Neural crest cell (in vitro differentiated cells): ENCODE data around the gene OLFML2B. TPM values are rescaled to one million over a fixed set of nuclear protein-coding genes. Genes with fewer than 3 reads are reported as not detected.

Experiments used
- DNase-seq: peaks from one replicate; pipeline ENCODE4 v3.0.0; 2021; ENCODE audit warnings: low read depth, mixed read lengths, low spot score
- H3K27ac Mint-ChIP-seq: one replicate; pipeline ENCODE4 v1.8.0; 2021; ENCODE audit warnings: mild to moderate bottlenecking, mixed read lengths; ENCODE audit not compliant: unreplicated experiment
- H3K27me3 Mint-ChIP-seq: 2 replicates; pipeline ENCODE4 v1.8.0; 2021; ENCODE audit warnings: low read depth, mild to moderate bottlenecking, mixed read lengths
- H3K36me3 Mint-ChIP-seq: 2 replicates; pipeline ENCODE4 v1.8.0; 2021; ENCODE audit warnings: low read depth, mild to moderate bottlenecking, mixed read lengths
- H3K4me1 Mint-ChIP-seq: 2 replicates; pipeline ENCODE4 v1.8.0; 2021; ENCODE audit warnings: mixed read lengths
- H3K4me3 Mint-ChIP-seq: one replicate; pipeline ENCODE4 v1.8.0; 2021; ENCODE audit warnings: mild to moderate bottlenecking, mixed read lengths
- H3K9me3 Mint-ChIP-seq: 2 replicates; pipeline ENCODE4 v1.8.0; 2021; ENCODE audit warnings: mixed read lengths
- total RNA-seq: library from RNA; stranded (reverse); gene quantifications from 2 replicates; pipeline ENCODE4 v1.2.1, GENCODE V29; 2021
- TF ChIP-seq, protein P1 (sequence below): fragments of 200-600 bp; sonication (generic); conservative IDR thresholded peaks from 2 replicates; pipeline ENCODE4 v1.5.0; 2021; ENCODE audit warnings: antibody characterized with exemption, mild to moderate bottlenecking

Gene OLFML2B
- total RNA-seq, 1 donor from 2014 or later = 5.8 TPM

DNA sequence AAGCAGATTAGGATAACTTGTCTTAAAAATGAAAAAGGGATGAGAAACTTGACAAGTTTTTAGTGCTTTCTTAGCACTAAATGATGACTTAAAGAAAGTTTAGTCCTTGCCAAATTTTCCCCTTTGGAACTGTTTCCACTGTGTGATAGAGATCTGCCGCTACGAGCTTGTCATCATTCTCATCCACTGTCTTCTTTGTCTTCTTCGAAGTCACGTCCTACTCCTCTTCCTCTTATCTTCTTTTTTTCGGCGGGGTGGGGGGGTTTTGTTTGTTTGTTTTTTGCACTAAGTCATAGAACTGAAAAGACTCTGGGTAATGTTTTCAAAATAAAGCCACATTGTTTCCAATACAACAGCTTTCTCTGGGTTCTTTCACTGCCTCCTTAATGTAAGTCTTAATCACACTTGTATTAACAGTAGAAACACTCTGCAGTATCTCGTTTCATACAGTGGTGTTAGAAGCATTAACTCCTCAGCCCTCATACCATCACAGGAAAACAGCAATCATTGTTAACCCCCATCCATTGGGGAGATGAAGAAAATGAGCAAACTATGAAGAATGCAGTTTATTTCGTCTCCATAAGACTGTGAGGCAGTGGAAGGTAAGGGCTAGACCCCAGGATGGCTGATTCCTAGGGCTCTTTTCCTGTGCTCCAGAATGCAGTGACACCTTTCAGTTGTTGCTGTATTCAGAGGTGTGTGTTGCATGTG, 81.8 kb downstream of the OLFML2B start:
- H3K4me1 Mint-ChIP-seq = no peaks in the 10 kb centered on the region
- no peaks in the 10 kb centered on the region for H3K9me3 Mint-ChIP-seq
- H3K27me3 Mint-ChIP-seq = no peaks in the 10 kb centered on the region
- TF ChIP-seq, protein P1, sequence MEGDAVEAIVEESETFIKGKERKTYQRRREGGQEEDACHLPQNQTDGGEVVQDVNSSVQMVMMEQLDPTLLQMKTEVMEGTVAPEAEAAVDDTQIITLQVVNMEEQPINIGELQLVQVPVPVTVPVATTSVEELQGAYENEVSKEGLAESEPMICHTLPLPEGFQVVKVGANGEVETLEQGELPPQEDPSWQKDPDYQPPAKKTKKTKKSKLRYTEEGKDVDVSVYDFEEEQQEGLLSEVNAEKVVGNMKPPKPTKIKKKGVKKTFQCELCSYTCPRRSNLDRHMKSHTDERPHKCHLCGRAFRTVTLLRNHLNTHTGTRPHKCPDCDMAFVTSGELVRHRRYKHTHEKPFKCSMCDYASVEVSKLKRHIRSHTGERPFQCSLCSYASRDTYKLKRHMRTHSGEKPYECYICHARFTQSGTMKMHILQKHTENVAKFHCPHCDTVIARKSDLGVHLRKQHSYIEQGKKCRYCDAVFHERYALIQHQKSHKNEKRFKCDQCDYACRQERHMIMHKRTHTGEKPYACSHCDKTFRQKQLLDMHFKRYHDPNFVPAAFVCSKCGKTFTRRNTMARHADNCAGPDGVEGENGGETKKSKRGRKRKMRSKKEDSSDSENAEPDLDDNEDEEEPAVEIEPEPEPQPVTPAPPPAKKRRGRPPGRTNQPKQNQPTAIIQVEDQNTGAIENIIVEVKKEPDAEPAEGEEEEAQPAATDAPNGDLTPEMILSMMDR = no peak
- H3K36me3 Mint-ChIP-seq = peaks cover under 1% of the 10 kb centered on the region
- no peak overlapping the region for H3K4me3 Mint-ChIP-seq
- no peak for DNase-seq
- no peak overlapping the region for H3K27ac Mint-ChIP-seq

DNA sequence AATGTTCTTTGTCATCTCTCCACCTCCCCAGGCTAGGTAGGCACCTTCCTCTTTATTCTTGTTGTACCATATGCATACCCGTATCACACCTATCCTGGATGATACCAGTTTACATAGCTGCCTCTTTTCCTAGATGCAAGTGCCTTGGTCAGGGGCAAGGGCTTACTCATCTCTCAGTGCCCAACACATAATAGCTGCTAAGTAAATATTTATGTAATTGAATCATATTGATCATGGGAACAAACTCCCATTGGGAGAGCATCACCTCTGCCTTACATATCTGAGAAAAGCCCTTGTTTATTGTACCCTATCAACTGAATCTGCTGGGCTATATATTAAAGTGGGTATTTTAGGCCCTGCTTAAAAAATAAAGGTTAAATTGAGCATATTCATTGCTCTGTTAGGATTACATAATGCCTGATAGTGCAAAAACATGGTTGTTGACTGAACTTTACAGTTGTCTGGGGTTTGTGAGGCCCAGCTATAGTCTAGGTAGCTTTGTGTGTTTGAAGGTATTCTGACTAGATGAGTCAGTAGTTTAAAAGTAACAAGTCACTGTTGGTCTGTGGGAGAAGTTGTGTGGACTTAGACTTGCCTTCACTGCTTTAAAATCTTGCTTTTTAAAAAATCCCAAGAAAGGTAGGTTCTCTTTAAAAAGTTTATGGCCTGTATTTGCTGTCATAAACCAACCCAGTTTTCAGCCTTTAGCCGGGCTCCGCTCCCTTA, 82.6 kb downstream of the OLFML2B start:
- no peaks in the 10 kb centered on the region for H3K9me3 Mint-ChIP-seq
- DNase-seq = no peak
- H3K27ac Mint-ChIP-seq = no peak overlapping the region
- H3K4me1 Mint-ChIP-seq = no peaks in the 10 kb centered on the region
- peaks cover 3% of the 10 kb centered on the region for H3K36me3 Mint-ChIP-seq
- H3K27me3 Mint-ChIP-seq = no peaks in the 10 kb centered on the region
- H3K4me3 Mint-ChIP-seq = no peak overlapping the region
- TF ChIP-seq, protein P1 = no peak

DNA sequence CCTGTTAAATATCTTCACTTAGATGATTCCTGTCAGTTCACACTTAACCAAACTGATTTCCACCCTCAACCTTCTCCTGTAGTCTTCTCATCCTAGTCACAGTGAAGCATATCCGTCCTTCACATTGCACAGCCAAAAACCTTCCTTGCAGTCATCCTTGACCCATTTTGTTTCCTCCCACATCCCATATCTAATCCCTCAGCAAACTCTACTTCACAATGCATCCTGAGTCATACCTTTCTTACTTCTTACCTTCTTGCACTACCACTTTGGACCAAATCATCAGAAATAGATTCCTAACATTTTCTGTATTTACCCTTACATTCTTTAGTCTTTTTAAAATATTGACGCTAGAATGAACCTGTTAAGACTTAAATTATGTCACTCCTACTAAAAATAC, 86.9 kb downstream of the OLFML2B start:
- Mint-ChIP-seq H3K9me3 (no peaks in the 10 kb centered on the region), H3K4me3 (no peak overlapping the region), H3K36me3 (peaks cover 3% of the 10 kb centered on the region), H3K27ac (no peak overlapping the region), H3K27me3 (no peaks in the 10 kb centered on the region), H3K4me1 (no peaks in the 10 kb centered on the region)
- DNase-seq = no peak
- TF ChIP-seq, protein P1 = no peak

DNA sequence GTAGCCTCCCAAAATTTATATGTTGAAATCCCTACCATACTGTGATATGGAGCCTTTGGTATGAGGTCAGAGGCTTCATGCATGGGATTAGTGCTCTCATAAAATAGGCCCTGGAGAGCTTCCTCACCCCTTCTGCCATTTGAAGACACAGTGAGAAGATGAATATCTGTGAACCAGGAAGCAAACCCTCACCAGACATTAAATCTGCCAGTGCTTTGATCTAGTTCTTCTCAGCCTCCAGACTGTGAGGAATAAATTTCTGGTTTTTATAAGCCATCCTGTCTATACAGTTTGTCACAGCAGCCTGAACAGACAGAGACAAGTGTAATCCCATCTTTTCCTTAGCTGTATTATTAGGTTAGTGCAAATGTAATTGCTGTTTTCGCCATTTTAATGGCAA, 88.4 kb downstream of the OLFML2B start:
- Mint-ChIP-seq H3K4me1 (no peaks in the 10 kb centered on the region), H3K27ac (no peak overlapping the region), H3K27me3 (no peaks in the 10 kb centered on the region), H3K36me3 (peaks cover 3% of the 10 kb centered on the region), H3K4me3 (no peak overlapping the region), H3K9me3 (no peaks in the 10 kb centered on the region)
- TF ChIP-seq, protein P1 = no peak
- no peak for DNase-seq

DNA sequence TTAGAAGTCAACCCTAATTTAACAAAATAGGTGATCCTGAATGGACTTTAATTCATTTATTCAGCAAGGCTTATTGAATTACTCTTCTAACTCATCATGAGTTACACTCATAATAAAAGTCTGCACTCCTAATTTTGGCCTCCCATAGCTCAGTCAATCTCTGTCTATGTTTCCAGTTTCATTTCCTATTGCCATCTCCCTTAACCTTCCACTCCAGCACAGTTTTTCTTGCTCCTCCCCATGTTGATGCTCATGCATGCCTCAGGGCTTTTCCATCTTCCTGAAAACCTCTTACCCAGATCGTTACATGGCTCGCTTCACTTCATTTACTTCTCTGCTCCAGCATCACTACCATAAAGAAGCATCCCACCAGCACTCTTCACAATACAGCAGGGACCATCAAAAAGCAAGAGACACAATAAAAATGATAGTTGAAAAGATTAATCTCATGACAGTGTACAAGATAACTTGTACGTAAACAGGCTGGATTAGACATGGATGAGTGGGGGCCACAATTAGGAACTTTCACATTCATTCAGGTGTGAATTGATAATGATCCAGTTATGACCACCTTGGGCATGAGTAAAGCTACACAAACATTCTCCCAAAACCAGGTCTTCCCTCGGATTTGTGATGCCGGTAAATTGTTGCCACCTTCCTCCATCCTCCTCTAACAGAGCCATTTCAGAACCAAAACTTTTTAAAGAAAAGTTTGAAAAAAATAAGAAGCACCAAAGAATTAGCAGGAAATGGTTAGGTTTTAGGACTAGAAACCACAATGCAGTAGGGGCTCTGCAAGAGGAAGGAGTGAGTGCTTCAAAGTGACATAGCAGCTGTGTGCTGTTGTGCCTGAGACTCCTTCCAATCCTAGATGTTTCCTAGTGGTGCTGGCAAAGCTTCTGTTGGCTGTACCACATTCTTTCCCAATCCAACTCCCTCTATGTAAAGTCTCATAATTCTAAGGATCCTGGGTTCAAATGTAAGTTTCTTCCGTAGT, 89.8 kb downstream of the OLFML2B start:
- no peak for DNase-seq
- Mint-ChIP-seq H3K27ac (no peak overlapping the region), H3K27me3 (no peaks in the 10 kb centered on the region), H3K4me1 (no peaks in the 10 kb centered on the region), H3K4me3 (no peak overlapping the region), H3K9me3 (no peaks in the 10 kb centered on the region), H3K36me3 (peaks cover 3% of the 10 kb centered on the region)
- TF ChIP-seq, protein P1 = no peak
